Activated T-helper 1 cell treated with anti-CD3 and anti-CD28 coated beads, Interleukin-12 subunit alpha, Interleukin-12 subunit beta, Interleukin-2, Interleukin-4 antibody, amounts not matched to agents 30 ng/mL and 10 ng/mL and 1 ng/mL, durations not matched to agents 14 hours and 24 hours and 36 hours (primary cell): Measurements from ENCODE around the gene CCDC88C. TPM values are rescaled to one million over a fixed set of nuclear protein-coding genes. Genes with fewer than 3 reads are reported as not detected.

Experiments
- DNase-seq: peaks from one replicate; pipeline ENCODE4 v3.0.0; 2021; ENCODE audit warnings: low spot score
- H3K27ac Mint-ChIP-seq: one replicate; pipeline ENCODE4 v1.8.0; 2021; ENCODE audit warnings: mild to moderate bottlenecking, mixed read lengths
- H3K27me3 Mint-ChIP-seq: one replicate; pipeline ENCODE4 v1.8.0; 2022; ENCODE audit warnings: mild to moderate bottlenecking, moderate library complexity, mixed read lengths; ENCODE audit not compliant: insufficient read depth
- H3K36me3 Mint-ChIP-seq: one replicate; pipeline ENCODE4 v1.8.0; 2021; ENCODE audit warnings: low read depth, mixed read lengths
- H3K4me1 Mint-ChIP-seq: one replicate; pipeline ENCODE4 v1.8.0; 2021; ENCODE audit warnings: low read depth, mixed read lengths
- H3K4me3 Mint-ChIP-seq: one replicate; pipeline ENCODE4 v1.8.0; 2021; ENCODE audit warnings: mild to moderate bottlenecking, moderate library complexity, mixed read lengths
- H3K9me3 Mint-ChIP-seq: one replicate; pipeline ENCODE4 v1.8.0; 2021; ENCODE audit warnings: mixed read lengths
- intact Hi-C: fragments of 100-400 bp; cut with micrococcal nuclease; formaldehyde crosslinking; loops from one replicate; pipeline ENCODE4 v1.15.1; 2024
- total RNA-seq: library from RNA; stranded (reverse); gene quantifications from 2 replicates; pipeline ENCODE4 v1.2.3, GENCODE V29; 2022

The CCDC88C gene
- total RNA-seq, 1 donor from 2014 or later = 85.9 TPM

DNA sequence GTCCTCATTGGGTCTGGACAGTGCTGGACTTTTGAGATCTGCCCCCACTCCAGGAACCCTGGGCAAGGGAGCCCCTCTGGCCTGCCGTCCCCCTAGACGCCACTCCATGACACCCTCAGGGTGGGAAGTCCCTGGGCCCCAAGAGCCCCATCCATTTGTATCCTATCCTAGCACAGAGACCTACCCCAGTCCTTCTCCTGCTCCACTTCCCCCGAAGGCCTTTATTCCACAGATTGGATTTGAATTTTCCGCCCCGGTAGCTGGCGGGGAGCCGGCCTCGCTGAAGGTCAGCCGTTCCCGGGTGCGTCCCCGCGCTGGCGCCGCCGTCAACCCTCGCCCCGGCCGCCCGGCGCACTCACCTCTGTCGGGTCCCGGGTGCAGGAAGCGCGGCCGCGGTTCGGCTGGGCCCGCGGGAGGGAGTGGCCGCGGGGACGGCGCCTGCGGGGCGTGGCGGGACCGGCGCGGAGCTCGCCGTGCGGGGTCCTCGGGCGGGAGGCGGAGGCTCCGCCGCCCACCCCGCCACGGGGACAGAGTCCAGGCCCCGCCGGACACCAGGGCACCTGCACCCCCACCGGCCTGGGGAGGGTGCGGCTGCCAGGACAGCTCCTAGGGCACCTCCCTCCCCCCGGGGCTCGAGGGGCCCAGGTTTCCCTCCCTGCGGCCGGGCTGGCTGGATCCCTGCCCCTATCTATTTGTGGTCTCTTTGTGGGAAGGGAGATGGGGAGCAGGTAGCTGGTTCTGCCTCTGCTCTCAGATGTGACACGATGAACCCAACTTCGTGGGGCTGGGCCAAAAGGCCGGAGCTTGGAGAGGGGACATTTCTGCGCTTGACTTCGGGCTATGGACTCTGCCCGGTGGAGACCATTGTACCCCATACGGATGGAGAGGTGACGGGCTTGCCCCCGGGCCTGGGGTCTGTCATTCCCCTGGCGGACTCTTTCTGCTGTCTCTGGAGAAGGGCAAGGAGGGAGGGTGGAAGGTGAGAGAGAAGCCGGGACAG is 153.2 kb downstream of the CCDC88C start:
- intact Hi-C loops = loop anchor here (5.0 kb wide), 1 partner anchor 362 kb away; no protein-coding TSS in a partner anchor
- peaks cover 28% of the 10 kb centered on the region for H3K36me3 Mint-ChIP-seq
- H3K9me3 Mint-ChIP-seq = no peaks in the 10 kb centered on the region
- H3K27me3 Mint-ChIP-seq = no peaks in the 10 kb centered on the region
- no peak for DNase-seq
- H3K4me3 Mint-ChIP-seq = peak overlapping the region; percentile 72
- H3K4me1 Mint-ChIP-seq = peaks cover 70% of the 10 kb centered on the region
- H3K27ac Mint-ChIP-seq = peak overlapping the region; percentile 45

DNA sequence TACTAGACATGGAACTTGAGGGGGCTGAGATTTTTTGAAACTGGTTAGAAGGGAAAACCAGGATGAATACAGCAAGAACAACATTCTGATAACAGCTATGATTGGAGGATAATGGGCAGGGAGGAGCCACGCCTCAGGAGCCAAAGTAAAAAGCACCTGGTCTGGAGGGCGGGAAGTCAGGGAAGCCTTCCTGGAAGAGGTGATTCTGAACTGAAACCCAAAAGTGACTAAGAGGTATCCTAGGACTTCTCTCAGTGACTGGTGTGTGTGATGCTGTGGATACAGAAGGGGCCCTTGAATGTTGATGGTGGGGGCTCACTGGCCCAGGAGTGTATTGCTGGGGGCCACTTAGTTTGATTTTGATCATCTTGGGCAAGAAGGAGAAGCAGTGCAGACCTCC is 154.3 kb downstream of the CCDC88C start:
- peak overlapping the region; percentile 15 for H3K27ac Mint-ChIP-seq
- H3K4me1 Mint-ChIP-seq = peaks cover 75% of the 10 kb centered on the region
- intact Hi-C loops = no loop called here
- no peaks in the 10 kb centered on the region for H3K27me3 Mint-ChIP-seq
- H3K36me3 Mint-ChIP-seq = peaks cover 21% of the 10 kb centered on the region
- H3K9me3 Mint-ChIP-seq = no peaks in the 10 kb centered on the region
- no peak for DNase-seq
- peak overlapping the region; percentile 70 for H3K4me3 Mint-ChIP-seq

DNA sequence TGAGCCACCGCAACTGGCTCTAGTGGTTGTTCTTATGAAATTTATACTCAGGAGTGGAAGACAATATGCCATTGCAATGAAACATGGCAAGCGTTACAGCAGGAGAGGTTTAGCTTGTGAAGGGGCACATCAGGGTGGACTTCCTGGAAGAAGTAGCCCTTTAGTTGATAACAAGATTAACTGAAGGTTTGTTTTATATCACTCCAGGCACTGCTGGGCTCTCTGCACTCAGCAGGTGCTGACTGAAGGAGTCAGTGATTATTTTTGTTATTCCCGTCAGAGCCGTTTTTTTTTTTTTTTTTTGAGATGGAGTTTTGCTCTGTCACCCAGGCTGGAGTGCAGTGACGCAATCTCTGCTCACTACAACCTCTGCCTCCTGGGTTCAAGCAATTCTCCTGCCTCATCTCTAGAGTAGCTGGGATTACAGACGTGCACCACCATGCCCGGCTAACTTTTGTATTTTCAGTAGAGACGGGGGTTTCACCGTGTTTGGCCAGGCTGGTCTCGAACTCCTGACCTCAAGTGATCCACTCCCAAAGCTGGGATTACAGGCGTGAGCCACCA is 155.6 kb downstream of the CCDC88C start:
- intact Hi-C loops = loop anchor here (1.0 kb wide), 4 partner anchors 10 to 85 kb away; no protein-coding TSS in a partner anchor
- Mint-ChIP-seq H3K36me3 (peaks cover 9% of the 10 kb centered on the region), H3K27ac (peak overlapping the region; percentile 50), H3K9me3 (no peaks in the 10 kb centered on the region), H3K4me3 (peak overlapping the region; percentile 10), H3K4me1 (peaks cover 75% of the 10 kb centered on the region), H3K27me3 (no peaks in the 10 kb centered on the region)
- no peak for DNase-seq

DNA sequence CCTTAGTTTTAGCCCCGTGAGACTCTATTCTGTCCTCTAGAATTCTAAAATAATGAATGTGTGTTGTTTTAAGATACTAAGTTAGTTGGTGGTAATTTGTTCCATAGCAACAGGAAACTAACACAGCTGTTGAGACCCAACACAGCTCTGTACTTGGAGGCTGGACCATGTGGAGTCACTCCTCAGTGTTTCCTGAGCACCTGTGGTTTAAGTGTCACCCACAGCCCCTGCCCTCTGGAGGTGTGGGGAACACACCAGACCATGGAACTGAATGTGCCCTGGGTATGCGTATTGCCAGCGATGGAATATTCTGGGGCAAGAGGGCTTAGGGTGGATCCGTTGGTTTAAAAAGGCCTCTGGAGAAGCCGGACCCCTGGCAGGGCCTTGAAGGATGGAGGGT is 156.5 kb downstream of the CCDC88C start:
- Mint-ChIP-seq H3K27ac (peak overlapping the region; percentile 81), H3K4me1 (peaks cover 84% of the 10 kb centered on the region), H3K4me3 (peak overlapping the region; percentile 16), H3K36me3 (peaks cover 9% of the 10 kb centered on the region), H3K27me3 (no peaks in the 10 kb centered on the region), H3K9me3 (no peaks in the 10 kb centered on the region)
- peak; percentile 55 for DNase-seq
- intact Hi-C loops = loop anchor here (1.0 kb wide), 4 partner anchors 9 to 84 kb away; no protein-coding TSS in a partner anchor

DNA sequence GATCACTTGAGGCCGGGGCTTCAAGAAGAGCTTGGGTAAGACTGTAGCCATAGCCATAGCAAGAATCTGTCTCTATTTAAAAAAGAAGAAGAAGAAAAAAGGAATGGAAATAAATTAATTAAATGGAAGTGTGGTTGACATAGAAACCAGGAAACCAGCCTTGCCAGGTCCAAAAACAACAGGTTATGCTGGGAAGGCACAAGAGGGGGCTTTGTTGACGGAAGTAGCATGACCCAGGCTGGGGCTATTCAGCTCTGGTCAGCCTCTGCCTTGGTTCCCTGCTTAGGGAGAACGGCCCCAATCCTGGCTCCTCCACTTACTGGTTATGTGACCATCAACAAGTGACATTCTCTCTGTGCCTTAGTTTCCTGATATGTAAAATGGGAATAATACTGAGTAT is 158.7 kb downstream of the CCDC88C start:
- H3K4me1 Mint-ChIP-seq = peaks cover 86% of the 10 kb centered on the region
- no peaks in the 10 kb centered on the region for H3K27me3 Mint-ChIP-seq
- H3K27ac Mint-ChIP-seq = peak overlapping the region; percentile 62
- intact Hi-C loops = no loop called here
- no peaks in the 10 kb centered on the region for H3K9me3 Mint-ChIP-seq
- DNase-seq = no peak
- H3K4me3 Mint-ChIP-seq = no peak overlapping the region
- H3K36me3 Mint-ChIP-seq = peaks cover 2% of the 10 kb centered on the region

DNA sequence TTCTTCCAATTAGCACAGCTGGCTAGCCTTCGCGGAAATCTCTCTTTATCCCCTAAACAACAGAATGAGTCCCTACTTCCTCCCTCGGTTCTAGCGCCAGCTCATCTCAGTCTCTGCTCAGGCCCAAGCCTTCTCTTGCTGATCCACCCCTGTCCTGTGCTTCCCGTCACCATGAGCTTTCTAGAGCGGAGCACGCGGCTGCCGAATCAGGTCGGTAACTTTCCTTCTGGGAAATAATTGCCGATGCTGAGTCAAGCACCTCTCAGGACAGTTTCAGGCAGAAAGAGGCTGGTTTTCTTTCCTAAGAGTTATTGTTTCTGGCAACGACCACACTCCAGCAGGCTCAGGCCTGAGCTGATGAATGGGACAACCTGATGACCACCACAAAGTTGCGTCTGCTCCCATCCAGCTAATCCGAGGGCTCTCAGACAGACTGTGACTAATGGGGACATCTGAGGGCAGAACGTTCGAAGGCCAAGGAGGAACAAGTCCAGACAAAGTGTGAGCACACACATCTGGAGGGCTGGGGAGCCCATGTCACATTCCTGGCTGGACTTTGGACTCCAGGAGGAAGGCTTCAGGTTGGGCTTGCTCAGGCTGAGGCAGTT is 159.5 kb downstream of the CCDC88C start:
- no peak for DNase-seq
- Mint-ChIP-seq H3K36me3 (no peaks in the 10 kb centered on the region), H3K4me1 (peaks cover 81% of the 10 kb centered on the region), H3K4me3 (no peak overlapping the region), H3K9me3 (no peaks in the 10 kb centered on the region), H3K27me3 (no peaks in the 10 kb centered on the region), H3K27ac (peak overlapping the region; percentile 73)
- intact Hi-C loops = no loop called here

DNA sequence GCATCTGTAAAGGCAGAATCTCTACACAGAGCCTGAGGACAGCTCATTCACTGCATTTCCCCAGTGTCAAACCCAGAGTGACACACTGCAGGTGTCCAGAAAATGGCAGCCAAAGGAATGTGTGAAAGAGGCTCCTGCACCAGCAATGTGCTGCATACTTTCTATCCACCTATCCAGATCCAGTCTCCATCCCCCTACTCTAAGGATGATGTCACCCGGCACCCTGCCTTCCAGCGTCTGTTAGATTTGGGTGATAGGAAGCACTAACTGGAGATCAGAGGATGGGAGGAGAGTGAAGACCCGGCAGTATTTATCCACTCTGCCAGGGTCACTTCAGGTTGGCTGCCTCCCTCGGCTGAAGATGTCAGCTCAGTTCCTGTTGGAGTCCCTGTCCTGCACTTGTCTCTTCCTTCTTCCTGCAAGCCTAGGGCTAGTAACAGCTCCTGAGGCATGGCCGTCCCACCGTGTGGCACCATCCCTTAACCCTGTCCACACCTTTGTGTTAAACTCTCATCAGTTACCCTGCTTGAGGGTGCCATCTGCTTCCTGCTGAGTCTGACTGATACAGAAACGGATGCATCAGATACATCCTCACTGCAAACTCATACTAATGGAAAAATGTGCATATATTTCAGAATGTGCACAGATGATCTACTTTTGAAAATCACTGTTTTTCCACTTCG is 160.2 kb downstream of the CCDC88C start:
- no peaks in the 10 kb centered on the region for H3K9me3 Mint-ChIP-seq

DNA sequence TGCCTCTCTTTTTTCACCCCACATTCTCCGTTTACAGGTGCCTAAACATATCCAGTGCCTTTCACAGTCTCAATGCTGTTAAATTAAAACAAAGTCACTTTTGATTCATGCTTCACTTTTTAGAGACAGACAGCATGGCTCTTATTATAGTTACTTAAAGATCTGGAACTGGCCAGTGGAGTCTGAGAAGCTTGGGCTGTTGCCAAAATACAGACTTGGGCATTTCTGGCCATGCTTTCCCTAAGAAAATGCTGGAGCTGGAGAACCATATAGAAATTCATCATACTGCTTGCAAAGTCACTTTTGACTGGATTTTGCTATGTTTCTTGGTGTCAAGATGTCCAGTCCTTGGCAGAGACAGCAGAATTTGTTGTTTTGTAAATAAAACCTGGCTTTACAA is 161.0 kb downstream of the CCDC88C start:
- Mint-ChIP-seq H3K9me3 (no peaks in the 10 kb centered on the region), H3K27me3 (no peaks in the 10 kb centered on the region), H3K36me3 (peaks cover 4% of the 10 kb centered on the region), H3K4me1 (peaks cover 80% of the 10 kb centered on the region), H3K27ac (no peak overlapping the region), H3K4me3 (no peak overlapping the region)
- intact Hi-C loops = no loop called here
- no peak for DNase-seq

More for the DNA sequence above, 160.2 kb downstream of the CCDC88C start:
- Mint-ChIP-seq H3K4me1 (peaks cover 80% of the 10 kb centered on the region), H3K36me3 (no peaks in the 10 kb centered on the region), H3K27me3 (no peaks in the 10 kb centered on the region), H3K4me3 (no peak overlapping the region), H3K27ac (peak overlapping the region; percentile 73)
- intact Hi-C loops = no loop called here
- no peak for DNase-seq

DNA sequence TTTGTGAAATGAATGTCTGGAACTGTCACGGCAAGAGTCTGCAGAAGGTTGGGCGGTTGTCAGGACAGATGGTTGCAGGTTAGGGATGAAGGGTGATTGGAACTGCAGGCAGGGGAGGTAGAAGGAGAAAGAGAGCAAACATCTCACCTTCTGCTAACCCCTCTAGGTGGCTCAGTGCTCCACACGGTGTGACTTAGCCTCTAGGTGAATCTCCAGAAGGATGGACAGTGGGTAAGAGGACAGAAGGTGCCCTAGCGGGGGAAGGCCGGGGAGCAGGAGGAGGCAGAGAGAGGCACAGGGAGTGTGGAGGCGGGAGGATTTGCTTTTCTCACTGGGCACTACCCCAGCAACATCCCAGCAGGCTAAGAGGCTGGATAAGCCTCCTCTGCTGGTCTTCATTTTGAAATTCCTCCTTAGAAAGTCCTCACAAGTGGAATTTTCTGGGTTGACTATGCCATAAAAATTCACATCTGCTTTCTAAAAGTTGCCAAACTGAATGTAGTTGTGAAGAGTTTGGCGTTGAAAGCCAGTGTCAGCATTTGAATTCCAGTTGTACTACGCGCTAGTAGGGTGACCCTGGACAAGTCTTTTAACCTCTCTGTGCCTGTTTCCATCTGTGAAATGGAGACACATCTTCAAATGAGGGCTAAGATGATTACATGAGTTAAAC is 162.5 kb downstream of the CCDC88C start:
- H3K36me3 Mint-ChIP-seq = peaks cover 4% of the 10 kb centered on the region
- no peak overlapping the region for H3K4me3 Mint-ChIP-seq
- H3K27ac Mint-ChIP-seq = peak overlapping the region; percentile 70
- intact Hi-C loops = loop anchor here (2.0 kb wide), 1 partner anchor 32 kb away; no protein-coding TSS in a partner anchor
- H3K27me3 Mint-ChIP-seq = no peaks in the 10 kb centered on the region
- peaks cover 81% of the 10 kb centered on the region for H3K4me1 Mint-ChIP-seq
- H3K9me3 Mint-ChIP-seq = no peaks in the 10 kb centered on the region
- no peak for DNase-seq

DNA sequence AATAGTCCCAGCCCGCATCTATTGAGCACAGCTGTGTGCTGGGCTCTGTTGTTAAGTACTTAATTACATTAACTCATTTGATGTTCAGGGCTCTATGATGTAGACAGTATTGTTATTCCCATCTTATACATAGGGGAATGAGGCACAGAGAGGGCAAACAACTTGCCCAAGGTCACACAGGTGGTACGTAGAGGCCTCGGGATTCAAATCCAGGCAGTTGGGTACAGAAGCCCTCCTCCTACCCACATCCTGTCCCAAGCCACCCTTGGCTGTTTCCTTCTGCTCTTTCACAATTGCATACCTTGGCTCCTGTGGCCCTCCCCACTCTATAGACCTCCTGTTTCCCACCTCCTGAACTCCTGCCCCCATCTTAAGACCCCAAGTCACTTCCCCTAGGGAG is 163.2 kb downstream of the CCDC88C start:
- H3K4me1 Mint-ChIP-seq = peaks cover 81% of the 10 kb centered on the region
- no peaks in the 10 kb centered on the region for H3K9me3 Mint-ChIP-seq
- H3K36me3 Mint-ChIP-seq = peaks cover 6% of the 10 kb centered on the region
- H3K27me3 Mint-ChIP-seq = no peaks in the 10 kb centered on the region
- intact Hi-C loops = loop anchor here (2.0 kb wide), 1 partner anchor 32 kb away; no protein-coding TSS in a partner anchor
- H3K27ac Mint-ChIP-seq = peak overlapping the region; percentile 70
- peak overlapping the region; percentile 71 for H3K4me3 Mint-ChIP-seq
- DNase-seq = no peak

DNA sequence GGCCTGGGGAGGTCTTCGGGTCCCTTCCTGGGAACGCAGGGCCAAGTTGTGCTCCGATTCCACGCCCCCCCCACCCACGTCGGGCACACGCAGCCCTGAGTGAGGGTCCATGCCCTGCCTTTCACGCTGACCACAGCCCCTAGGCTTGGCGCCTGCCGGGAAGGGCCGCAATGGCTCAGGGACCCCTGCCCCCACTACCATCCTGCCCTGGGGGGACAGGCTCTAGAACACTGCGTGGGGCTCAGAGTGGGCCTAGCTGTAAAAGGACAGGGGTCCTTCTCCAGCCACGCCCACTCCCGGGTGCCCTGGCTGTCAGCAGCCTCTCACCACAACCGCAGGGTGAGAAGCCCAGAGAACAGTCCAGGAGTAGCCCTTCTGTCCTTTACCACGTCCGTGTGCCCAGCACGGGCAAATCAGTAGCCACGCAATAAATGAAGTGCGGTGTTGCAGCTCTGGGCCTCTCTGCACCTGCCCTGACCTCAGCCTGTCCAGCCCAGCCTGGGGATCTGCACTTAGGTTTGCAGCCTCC is 163.8 kb downstream of the CCDC88C start:
- H3K27ac Mint-ChIP-seq = peak overlapping the region; percentile 70
- no peak for DNase-seq
- peaks cover 86% of the 10 kb centered on the region for H3K4me1 Mint-ChIP-seq
- peak overlapping the region; percentile 71 for H3K4me3 Mint-ChIP-seq
- intact Hi-C loops = loop anchor here (1.0 to 2.0 kb wide), 2 partner anchors 11 to 33 kb away; no protein-coding TSS in a partner anchor
- H3K27me3 Mint-ChIP-seq = no peaks in the 10 kb centered on the region
- peaks cover 7% of the 10 kb centered on the region for H3K36me3 Mint-ChIP-seq
- no peaks in the 10 kb centered on the region for H3K9me3 Mint-ChIP-seq
